Neural cell (in vitro differentiated cells): ENCODE data around the gene PRKAG2.

ENCODE experiments used
- CTCF ChIP-seq: fragments of 450-650 bp; IDR thresholded peaks from 2 replicates; pipeline ENCODE4 v1.5.1; 2014; ENCODE audit warnings: antibody characterized with exemption, mild to moderate bottlenecking, moderate library complexity; ENCODE audit not compliant: poor library complexity, severe bottlenecking
- EZH2 ChIP-seq: fragments of 200-600, 300-800 bp; shearing (Covaris generic), sonication (generic); IDR thresholded peaks from 2 replicates; pipeline ENCODE4 v1.6.1; 2014; ENCODE audit warnings: antibody characterized with exemption, low read length, borderline replicate concordance, mild to moderate bottlenecking; ENCODE audit not compliant: insufficient read depth, poor library complexity, severe bottlenecking
- POLR2AphosphoS5 ChIP-seq: IDR thresholded peaks from 2 replicates; pipeline ENCODE4 v1.6.1; 2012
- RAD21 ChIP-seq: fragments of 450-650 bp; conservative IDR thresholded peaks from 2 replicates; pipeline ENCODE4 v1.6.1; 2014; ENCODE audit warnings: antibody characterized with exemption, mild to moderate bottlenecking, moderate library complexity
- TAF1 ChIP-seq: IDR thresholded peaks from 2 replicates; pipeline ENCODE4 v1.6.1; 2012; ENCODE audit warnings: low read depth

GRCh38 chr7:151776876-151777494, 99.9 kb downstream of the PRKAG2 start:
- no peak for TF ChIP-seq EZH2
- no peak for TF ChIP-seq POLR2AphosphoS5
- no peak for TF ChIP-seq CTCF
- no peak for TF ChIP-seq RAD21
- no peak for TF ChIP-seq TAF1
